Putamen (tissue), 1 donor: ENCODE measurements around the gene BIRC7.

Experiments used
- DNase-seq: peaks from one replicate; pipeline ENCODE4 v3.0.0-alpha.2; 2016; ENCODE audit warnings: low spot score

BIRC7 gene, protein sequence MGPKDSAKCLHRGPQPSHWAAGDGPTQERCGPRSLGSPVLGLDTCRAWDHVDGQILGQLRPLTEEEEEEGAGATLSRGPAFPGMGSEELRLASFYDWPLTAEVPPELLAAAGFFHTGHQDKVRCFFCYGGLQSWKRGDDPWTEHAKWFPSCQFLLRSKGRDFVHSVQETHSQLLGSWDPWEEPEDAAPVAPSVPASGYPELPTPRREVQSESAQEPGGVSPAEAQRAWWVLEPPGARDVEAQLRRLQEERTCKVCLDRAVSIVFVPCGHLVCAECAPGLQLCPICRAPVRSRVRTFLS

GRCh38 chr20:63235399-63235983, at the start of gene BIRC7:
TSS of gene BIRC7 (plus strand) at chr20:63235905. CDS start at chr20:63236097, 192 bp downstream.
- no peak for DNase-seq

- DNase-seq = no peak
Measured at GRCh38 chr20:63186084-63186483, 49.6 kb upstream of the BIRC7 start.

DNA sequence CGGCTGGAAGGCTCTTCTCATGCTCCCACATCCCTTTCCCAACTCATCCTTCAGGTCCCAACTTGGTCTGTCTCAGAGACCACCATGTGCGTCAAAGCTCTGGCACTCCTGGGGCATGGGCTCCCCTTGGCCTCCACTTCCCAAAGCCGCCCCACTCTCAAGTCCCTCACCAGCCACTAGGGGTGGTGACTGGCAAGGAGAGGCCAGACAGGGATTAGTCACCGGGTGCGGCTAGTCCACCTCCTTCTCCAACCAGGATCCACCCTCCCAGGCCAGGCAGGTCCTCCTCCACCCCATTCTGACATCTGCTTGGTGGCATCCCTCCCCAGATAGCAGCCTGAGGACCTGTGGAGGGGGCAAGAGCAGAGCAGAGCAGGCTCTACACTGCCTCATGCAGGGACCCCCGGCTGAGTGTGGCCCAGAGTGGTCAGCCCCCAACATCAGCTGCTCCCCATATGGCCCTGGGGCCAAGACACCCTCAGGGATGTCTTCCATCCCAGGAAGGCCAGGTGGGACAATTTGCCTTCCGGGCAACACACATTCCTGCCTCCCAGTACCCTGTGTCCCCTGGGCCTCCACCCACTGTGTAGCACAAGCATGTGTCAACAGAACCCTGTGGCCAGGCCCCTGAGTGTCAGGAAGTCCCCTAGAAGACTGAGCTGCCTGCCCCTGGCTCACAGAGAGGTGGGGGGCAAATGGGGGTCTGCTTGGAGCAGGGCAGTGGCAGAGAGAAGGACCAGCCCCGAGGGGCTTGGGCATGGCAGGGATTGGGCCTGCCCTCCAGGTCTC, 49.0 kb upstream of the BIRC7 start:
- no peak for DNase-seq

- no peak for DNase-seq
Measured at GRCh38 chr20:63187338-63188158, 48.2 kb upstream of the BIRC7 start.

DNA sequence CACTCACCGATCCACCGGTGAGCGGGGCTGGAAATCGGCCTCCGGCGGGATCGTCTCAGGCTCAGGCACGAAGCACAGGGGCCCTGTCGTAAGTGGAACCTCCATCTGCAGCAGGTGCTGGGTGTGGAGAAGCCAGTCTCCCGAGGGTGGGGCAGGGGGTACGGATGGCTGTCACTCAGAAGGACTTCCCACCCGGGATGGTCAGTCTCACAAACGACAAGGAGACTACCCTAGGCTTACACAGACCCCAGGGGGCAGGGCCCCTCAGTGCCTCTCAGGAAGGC, 47.6 kb upstream of the BIRC7 start:
- no peak for DNase-seq

- no peak for DNase-seq
Measured at GRCh38 chr20:63188641-63189321, 46.9 kb upstream of the BIRC7 start.

DNA sequence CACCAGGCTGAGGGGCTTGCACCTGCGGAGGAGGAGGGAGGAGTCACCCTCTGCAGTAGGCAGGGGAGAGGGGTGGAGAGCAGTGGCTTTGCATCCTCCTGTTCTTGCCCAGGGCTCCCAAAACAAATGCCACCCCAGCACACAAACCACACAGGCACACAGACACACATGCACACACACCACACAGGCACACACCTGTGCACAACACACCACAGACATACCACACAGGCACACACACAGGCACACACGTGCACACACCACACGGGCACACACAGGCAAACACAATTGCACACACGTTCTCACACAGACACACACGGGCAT, 46.4 kb upstream of the BIRC7 start:
- DNase-seq = no peak

DNA sequence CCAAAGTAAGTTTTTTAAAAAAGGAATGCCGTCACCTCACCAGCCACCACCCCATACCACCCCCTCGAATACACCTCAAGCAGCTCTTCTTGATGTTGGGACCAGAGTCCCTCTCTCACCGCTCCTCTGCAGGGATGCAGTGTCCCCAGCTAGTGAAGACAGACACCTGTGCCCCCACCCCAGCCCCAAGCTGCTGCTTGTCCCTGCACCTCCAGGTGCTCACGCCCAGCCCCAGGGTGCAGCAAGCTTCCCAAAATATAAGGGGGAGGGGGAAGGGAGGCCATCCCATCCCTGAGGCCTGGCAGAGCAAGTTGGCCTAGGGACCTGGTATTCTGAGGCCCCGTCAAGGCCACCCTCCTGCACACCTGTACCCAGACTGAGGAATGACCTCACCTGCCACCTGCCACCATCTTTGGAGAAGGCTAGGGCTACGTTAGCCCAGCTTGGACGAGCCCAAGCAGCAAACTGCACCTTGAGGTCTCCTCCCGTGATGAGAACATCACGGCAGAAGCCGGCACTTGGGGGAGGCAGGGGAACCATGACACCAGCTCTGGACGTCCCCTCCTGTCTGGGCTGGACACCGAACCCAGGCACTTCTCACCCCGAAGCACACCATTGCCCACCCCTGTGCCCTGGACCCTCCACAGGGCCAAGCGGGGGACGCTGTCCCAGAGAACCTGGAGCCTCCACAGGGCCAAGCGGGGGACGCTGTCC, 45.7 kb upstream of the BIRC7 start:
- no peak for DNase-seq

DNA sequence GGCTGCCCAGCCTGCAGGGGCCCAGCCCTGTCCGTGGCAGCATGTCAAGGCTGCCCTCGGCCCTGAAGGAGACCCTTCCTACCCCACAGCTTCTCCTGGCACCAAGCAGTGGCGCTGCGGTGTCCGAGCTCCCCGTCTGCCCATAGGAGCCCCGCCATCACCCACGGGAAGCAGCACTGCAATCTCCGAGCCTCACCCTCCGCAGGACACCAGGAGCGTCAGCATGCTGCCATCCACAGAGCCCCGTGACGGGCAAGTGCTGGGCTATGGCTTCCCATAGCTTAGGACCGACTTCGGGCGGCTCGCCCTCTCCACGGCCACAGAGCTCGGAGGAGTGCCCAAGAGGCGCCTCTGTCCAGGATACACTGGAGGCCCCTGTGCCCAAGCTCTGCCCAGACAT, 44.9 kb upstream of the BIRC7 start:
- DNase-seq = no peak

DNA sequence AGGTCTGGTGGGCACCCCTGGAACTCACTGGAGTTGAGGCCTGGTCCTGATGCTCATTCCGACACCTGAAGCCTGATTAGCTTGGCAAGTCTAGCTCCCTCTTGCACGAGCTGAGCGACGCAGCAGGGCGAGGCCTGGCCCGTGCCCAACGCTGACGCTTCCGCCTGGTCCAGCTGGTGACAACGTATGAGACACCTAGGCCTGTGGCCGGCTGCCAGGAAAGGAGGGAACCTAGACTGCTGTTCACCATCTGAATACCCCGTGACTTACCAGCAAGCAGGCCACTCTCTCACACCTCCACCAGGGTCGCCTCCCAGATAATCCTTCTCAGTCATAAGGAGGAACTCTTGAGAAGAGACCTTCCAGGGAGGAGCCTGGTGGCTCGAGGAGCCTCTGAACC, 44.3 kb upstream of the BIRC7 start:
- DNase-seq = no peak

- no peak for DNase-seq
Measured at GRCh38 chr20:63192721-63193120, 43.0 kb upstream of the BIRC7 start.

- no peak for DNase-seq
Measured at GRCh38 chr20:63194007-63194796, 41.5 kb upstream of the BIRC7 start.

DNA sequence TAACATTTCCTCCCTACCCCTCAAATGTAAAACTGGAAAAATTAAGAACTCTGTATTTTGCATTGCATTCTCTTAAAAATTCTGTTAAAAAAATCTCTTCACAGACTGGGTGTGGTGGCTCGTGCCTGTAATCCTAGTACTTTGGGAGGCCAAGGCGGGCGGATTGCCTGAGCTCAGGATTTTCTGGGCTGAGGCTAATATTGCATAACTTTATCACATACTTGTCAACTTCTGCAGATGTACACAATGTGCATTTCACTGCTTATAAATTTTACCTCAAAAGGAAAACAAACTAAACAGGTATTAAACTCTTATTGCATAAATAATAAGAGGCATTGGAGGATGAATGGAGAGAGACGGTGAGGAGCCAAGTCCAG, 40.9 kb upstream of the BIRC7 start:
- DNase-seq = no peak

GRCh38 chr20:63196768-63197470, 38.8 kb upstream of the BIRC7 start:
- DNase-seq = no peak

GRCh38 chr20:63198606-63199005, 37.1 kb upstream of the BIRC7 start:
- DNase-seq = no peak

DNA sequence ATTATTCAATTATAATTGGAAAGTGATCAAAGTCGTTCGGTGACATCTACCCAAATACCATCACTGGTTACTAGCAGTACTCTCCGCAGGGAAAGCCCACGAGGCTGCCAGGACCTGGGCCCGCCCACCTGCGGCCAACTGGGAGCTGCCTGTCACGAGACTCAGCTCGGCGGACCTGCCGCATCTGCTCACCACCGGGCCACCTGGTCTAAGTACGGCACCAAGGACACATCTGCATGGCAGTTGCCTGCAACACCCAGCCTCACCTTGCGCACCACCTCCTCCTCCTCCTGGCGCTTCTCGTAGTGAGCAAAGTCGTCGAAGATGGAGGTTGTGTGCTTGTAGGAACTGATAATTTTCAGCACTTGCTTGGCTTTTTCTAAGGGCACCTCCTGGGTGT, 33.7 kb upstream of the BIRC7 start:
- no peak for DNase-seq

GRCh38 chr20:63202811-63203526, 32.7 kb upstream of the BIRC7 start:
- no peak for DNase-seq

DNA sequence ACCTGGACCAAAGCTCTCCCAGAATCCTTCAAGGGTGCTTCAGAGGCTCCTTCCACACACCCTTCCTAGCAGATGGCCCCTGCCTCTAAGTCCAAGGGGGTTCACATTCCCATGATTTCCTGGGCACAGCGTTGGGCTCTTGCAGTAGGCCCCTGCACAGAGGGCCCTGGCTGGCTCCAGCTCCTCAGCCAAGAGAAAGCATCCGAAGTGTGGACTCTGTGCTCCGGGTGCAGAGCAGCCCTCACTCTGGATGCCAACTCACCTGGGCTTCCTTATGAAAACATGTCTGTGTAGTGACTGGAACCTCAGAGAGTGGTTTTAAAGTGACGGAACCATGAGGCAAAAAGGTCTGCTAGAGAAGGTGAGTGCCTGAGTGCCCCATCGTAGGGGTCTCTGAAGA, 31.3 kb upstream of the BIRC7 start:
- DNase-seq = no peak

GRCh38 chr20:63205896-63206295, 29.8 kb upstream of the BIRC7 start:
- no peak for DNase-seq
